K562 (cell line): ENCODE results near the gene ITGAD. TPM values are rescaled to one million over a fixed set of nuclear protein-coding genes. Genes with fewer than 3 reads are reported as not detected.
"Not testable (repeated sequence)": the region's sequence is repeated elsewhere in the genome, so short reads cannot be mapped to it uniquely, and the experiment has no call there.

ENCODE experiments used
- ATAC-seq: fragments of 200-7000 bp; cut with Tn5 transposase; 3 replicates; pipeline ENCODE4 v1.9.1; 2020; ENCODE audit warnings: moderate library complexity
- BruUV-seq: library from RNA; stranded (reverse); fragments of 400-500 nt; replicated peaks from 2 replicates; lab custom pipeline; 2021; lab: Mats Ljungman, UMichigan
- CTCF ChIA-PET: fragments of 300-600 bp; formaldehyde crosslinking; extraction: SDS; loops from one replicate; lab custom pipeline; 2021; ENCODE audit warnings: low intra/inter-chr PET ratio; lab: Yijun Ruan, JAX
- POLR2A ChIA-PET: fragments of 300-600, 350-650 bp; sonication (Branson Sonifier 250); formaldehyde crosslinking; extraction: SDS; loops from one replicate; lab custom pipeline; 2021; ENCODE audit warnings: antibody characterized with exemption, inconsistent platforms; lab: Yijun Ruan, JAX
- DNase-seq, 4 experiments: peaks; one replicate each; pipeline versions ENCODE4 v3.0.0 to v3.0.0-alpha.2; 2011 to 2018; ENCODE audit warnings: low spot score in 3 of 4, mixed read lengths in 3 of 4; ENCODE audit errors: extremely low read depth in 1 of 4
- FAIRE-seq: peaks from 2 replicates; lab custom pipeline; 2011; peaks lifted over from hg19 to GRCh38; lab: Jason Lieb, UNC
- H2AFZ ChIP-seq: 2 replicates; pipeline ENCODE4 v1.6.0; 2011; ENCODE audit warnings: low read depth, low read length, control low read depth, inconsistent platforms
- H3K27ac ChIP-seq: fragments of 200-600 bp; 3 replicates; pipeline ENCODE4 v1.8.0; 2011; ENCODE audit warnings: low read depth, mild to moderate bottlenecking, control low read depth, inconsistent platforms, low read length, moderate library complexity, mixed read lengths; ENCODE audit errors: extremely low read depth
- H3K27me3 ChIP-seq, 2 experiments: fragments of 300-600 bp in 1 of 2; 2 replicates in 1 of 2; 3 replicates in 1 of 2; pipeline versions ENCODE4 v1.6.0 to v1.8.0; 2011; ENCODE audit warnings: inconsistent platforms in 2 of 2, low read length in 2 of 2, mild to moderate bottlenecking in 1 of 2, mixed read lengths in 1 of 2, moderate library complexity in 1 of 2; ENCODE audit not compliant: control insufficient read depth in 2 of 2, insufficient read depth in 2 of 2
- H3K36me3 ChIP-seq: fragments of 300-600 bp; 3 replicates; pipeline ENCODE4 v1.8.0; 2011; ENCODE audit warnings: mild to moderate bottlenecking, low read length, inconsistent platforms; ENCODE audit not compliant: control insufficient read depth, insufficient read depth
- H3K4me1 ChIP-seq, 2 experiments: fragments of 200-600 bp in 1 of 2; replicated peaks in 1 of 2; 2 replicates in 1 of 2; 3 replicates in 1 of 2; pipeline versions ENCODE4 v1.5.1 to v1.8.0; 2011; ENCODE audit warnings: inconsistent platforms in 2 of 2, low read length in 2 of 2, mild to moderate bottlenecking in 1 of 2, mixed read lengths in 1 of 2, moderate library complexity in 1 of 2; ENCODE audit not compliant: control insufficient read depth in 2 of 2, insufficient read depth in 2 of 2
- H3K4me2 ChIP-seq: 2 replicates; pipeline ENCODE4 v1.6.1; 2011; ENCODE audit warnings: low read length, control low read depth, inconsistent platforms, mixed read lengths; ENCODE audit not compliant: insufficient read depth
- H3K4me3 ChIP-seq: fragments of 200-600 bp; sonication (generic), shearing (Covaris generic); 2 replicates; pipeline ENCODE4 v1.5.1; 2016; ENCODE audit warnings: control low read depth, inconsistent platforms
- H3K79me2 ChIP-seq: fragments of 200-600 bp; 3 replicates; pipeline ENCODE4 v1.8.0; 2011; ENCODE audit warnings: low read length, inconsistent platforms; ENCODE audit not compliant: control insufficient read depth, insufficient read depth
- H3K9ac ChIP-seq, 2 experiments: 2 replicates each; pipeline versions ENCODE4 v1.6.0 to v1.6.1; 2011; ENCODE audit warnings: low read depth in 2 of 2, low read length in 2 of 2, control low read depth in 1 of 2, inconsistent platforms in 1 of 2, mild to moderate bottlenecking in 1 of 2, mixed read lengths in 1 of 2; ENCODE audit not compliant: insufficient read depth in 1 of 2
- H3K9me1 ChIP-seq: one replicate; pipeline ENCODE4 v1.6.0; 2011; ENCODE audit warnings: inconsistent platforms, mild to moderate bottlenecking, low read length, moderate library complexity; ENCODE audit not compliant: control insufficient read depth, insufficient read depth
- H3K9me3 ChIP-seq: replicated peaks from 2 replicates; pipeline ENCODE4 v1.5.1; 2011; ENCODE audit warnings: low read depth, low read length, inconsistent platforms; ENCODE audit not compliant: control insufficient read depth, insufficient read depth
- H4K20me1 ChIP-seq: replicated peaks from 2 replicates; pipeline ENCODE4 v1.6.1; 2011; ENCODE audit warnings: low read length, inconsistent platforms, mixed read lengths; ENCODE audit not compliant: control insufficient read depth, insufficient read depth
- TAF7 ChIP-seq: fragments of 450-650 bp; IDR thresholded peaks from 2 replicates; pipeline ENCODE4 v1.6.1; 2016; ENCODE audit warnings: missing genetic modification characterization, missing compliant biosample characterization
- TFAM ChIP-seq: fragments of 250-450 bp; sonication (Bioruptor Pico); conservative IDR thresholded peaks from 2 replicates; pipeline ENCODE4 v1.5.0; 2021; ENCODE audit warnings: mild to moderate bottlenecking, moderate library complexity
- ZNF263 ChIP-seq: sonication (generic); formaldehyde crosslinking; IDR thresholded peaks from 2 replicates; pipeline ENCODE4 v1.8.0; 2022; ENCODE audit warnings: mild to moderate bottlenecking, missing genetic modification reagents, borderline replicate concordance
- ZNF551 ChIP-seq: fragments of 250-450 bp; sonication (Bioruptor Pico); IDR thresholded peaks from 2 replicates; pipeline ENCODE4 v1.5.0; 2021; ENCODE audit warnings: mild to moderate bottlenecking, moderate library complexity
- ZNF696 ChIP-seq: fragments of 250-450 bp; sonication (Bioruptor Pico); conservative IDR thresholded peaks from 2 replicates; pipeline ENCODE4 v1.4.0; 2020; ENCODE audit warnings: mild to moderate bottlenecking, moderate library complexity
- WGBS: fragments of 100-300 bp; shearing (Covaris generic); methylation state at CpG from one replicate; pipeline ENCODE4 v1.1.6; 2016; ENCODE audit warnings: low coverage, mixed read lengths; ENCODE audit not compliant: insufficient coverage; ENCODE audit errors: missing lambda C conversion rate; 5-methylcytosine and 5-hydroxymethylcytosine counted together
- in situ Hi-C: fragments of 300-500 bp; cut with MboI; formaldehyde crosslinking; loops from 4 replicates; pipeline ENCODE4 v1.15.0; 2018; ENCODE audit warnings: inconsistent platforms, mixed read lengths
- intact Hi-C: fragments of 100-400 bp; cut with micrococcal nuclease; formaldehyde crosslinking; loops from 2 replicates; pipeline ENCODE4 v1.14.2; 2022
- polyA plus RNA-seq, 8 experiments: library from polyadenylated mRNA; depleted of rRNA in 4 of 8; stranded (reverse) in 5 of 8; unstranded in 3 of 8; fragments of >200 nt; fragmentation: Nextera tagmentation in 2 of 8; fragmentation: Illumina TruSeq in 1 of 8; extraction: Ambion mirVana in 2 of 8; extraction: Trizol in 1 of 8; gene quantifications; 2 replicates each; pipeline versions ENCODE4 v1.2.1 to v1.2.3, GENCODE V29; 2011 to 2014; ENCODE audit warnings: inconsistent platforms in 1 of 8, missing spikeins in 1 of 8
- total RNA-seq, 7 experiments: library from RNA; depleted of rRNA in 6 of 7; stranded (reverse); fragments of >200 nt in 6 of 7; fragmentation: Illumina TruSeq in 2 of 7; extraction: Trizol in 2 of 7; gene quantifications; 2 replicates each; pipeline versions ENCODE4 v1.2.1 to v1.2.3, GENCODE V29; 2011 to 2021; ENCODE audit warnings: low replicate concordance in 1 of 7

The ITGAD gene
- total and polyA plus RNA-seq, 9 of the 15 experiments (the other 6 are each of a cell fraction or from before 2014, with no cell fraction given) = not detected

- Histone ChIP-seq H3K9me3 (no peaks in the 10 kb centered on the region), H3K9me1 (no peaks in the 10 kb centered on the region), H3K9ac (no peak overlapping the region), H3K4me1 (peaks cover 0 to 9% of the 10 kb centered on the region in 2 experiments; a peak in 2 of 5 replicates), H3K36me3 (no peaks in the 10 kb centered on the region), H4K20me1 (no peaks in the 10 kb centered on the region), H3K27ac (no peak overlapping the region), H3K4me2 (no peak overlapping the region), H3K79me2 (no peaks in the 10 kb centered on the region), H2AFZ (no peak overlapping the region), H3K27me3 (peaks cover 13 to 59% of the 10 kb centered on the region in 2 experiments; a peak in 4 of 5 replicates), H3K4me3 (no peak overlapping the region)
- in situ Hi-C loops = no loop called here
- 0% methylated on average over 4 of the region's 4 CpGs for WGBS
- TF ChIP-seq ZNF263 (CRISPR knock-in tag) (peak; percentile 58; the same call in 1 of the 2 replicates), ZNF696 (CRISPR knock-in tag) (no peak)
- no peak for DNase-seq
- no peak for ATAC-seq
- intact Hi-C loops = no loop called here
- no peak for FAIRE-seq
- CTCF ChIA-PET = no interaction called here
- BruUV-seq = no TSS peak
- POLR2A ChIA-PET = no interaction called here
These were observed 21.6 kb downstream of the ITGAD start for GRCh38 chr16:31414706-31415105.

- Histone ChIP-seq H3K27ac (no peak overlapping the region), H3K4me2 (no peak overlapping the region), H3K9ac (no peak overlapping the region), H3K27me3 (peaks cover 13 to 52% of the 10 kb centered on the region in 2 experiments; a peak in 4 of 5 replicates), H3K79me2 (no peaks in the 10 kb centered on the region), H3K4me3 (no peak overlapping the region), H3K9me3 (no peaks in the 10 kb centered on the region), H3K4me1 (no peaks in the 10 kb centered on the region; a peak in 1 of 5 replicates), H3K9me1 (no peaks in the 10 kb centered on the region), H2AFZ (no peak overlapping the region), H3K36me3 (no peaks in the 10 kb centered on the region), H4K20me1 (no peaks in the 10 kb centered on the region; the same call in 1 of the 2 replicates)
- CTCF ChIA-PET = no interaction called here
- WGBS = 2% methylated on average over 11 of the region's 11 CpGs
- POLR2A ChIA-PET = interaction anchor here (0.6 to 1.0 kb wide), 3 partner anchors 13 to 69 kb away, joined by 3 read pairs; no protein-coding TSS in a partner anchor
- in situ Hi-C loops = no loop called here
- FAIRE-seq (no peak), DNase-seq (no peak), ATAC-seq (no peak)
- BruUV-seq = no TSS peak
- TF ChIP-seq TFAM = no peak
- TF ChIP-seq ZNF551 (CRISPR knock-in tag) = no peak
- TF ChIP-seq TAF7 (tag) = no peak
- intact Hi-C loops = no loop called here
These were observed 23.2 kb downstream of the ITGAD start for GRCh38 chr16:31416371-31416770.

GRCh38 chr16:31417036-31417435, 23.9 kb downstream of the ITGAD start:
- H3K4me3 ChIP-seq, H3K36me3 ChIP-seq, H3K4me2 ChIP-seq, BruUV-seq, H3K9me3 ChIP-seq, POLR2A ChIA-PET, H2AFZ ChIP-seq, intact Hi-C loops, FAIRE-seq, H3K27ac ChIP-seq, in situ Hi-C loops, H4K20me1 ChIP-seq, H3K9me1 ChIP-seq, DNase-seq, H3K9ac ChIP-seq, H3K4me1 ChIP-seq, H3K79me2 ChIP-seq, ATAC-seq, CTCF ChIA-PET: not testable (repeated sequence)
- 0% methylated on average over 2 of the region's 2 CpGs for WGBS
- H3K27me3 ChIP-seq = peaks cover 10 to 53% of the 10 kb centered on the region in 2 experiments; a peak in 4 of 5 replicates
